ENCODE measurements around the gene MXI1. TPM values are rescaled to one million over a fixed set of nuclear protein-coding genes. Genes with fewer than 3 reads are reported as not detected.
A peak's percentile ranks its signal among the peaks of the same experiment; 100 is the strongest.

The MXI1 gene
- total RNA-seq, 1 donor from 2014 or later: 17.2 TPM

DNA sequence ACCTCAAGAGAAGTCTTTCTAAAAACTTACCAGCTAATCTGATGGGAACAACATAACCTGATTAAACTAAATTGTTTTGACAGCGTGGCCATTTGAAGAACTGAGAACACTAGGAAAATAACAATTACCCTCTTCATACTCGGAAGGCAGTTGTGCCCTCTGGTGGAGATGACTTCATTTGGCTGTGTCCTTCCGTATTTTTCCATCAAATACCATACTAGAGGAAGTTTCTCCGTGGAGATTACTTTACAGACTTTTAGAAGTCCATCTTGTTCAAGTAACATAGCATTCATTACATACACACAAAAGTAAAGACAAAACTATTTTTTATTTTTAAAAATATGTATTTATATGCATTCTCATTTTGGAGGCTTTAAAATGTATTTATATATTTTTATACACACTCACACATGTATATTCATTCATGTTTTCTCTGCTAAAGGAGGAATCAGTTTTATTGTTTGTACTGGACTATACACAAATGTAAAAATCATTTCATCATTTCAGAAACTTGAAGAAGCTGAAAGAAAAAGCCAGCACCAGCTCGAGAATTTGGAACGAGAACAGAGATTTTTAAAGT, 72.1 kb downstream of the MXI1 start:
- Histone ChIP-seq H3K4me1 (ENCODE audit: control insufficient read depth in 3 of 3, insufficient read depth in 3 of 3, low read length in 3 of 3) (peaks cover 0 to 17% (median 0%) of the 10 kb centered on the region in 3 donors), H3K4me3 (ENCODE audit: low read length in 3 of 3) (no peak overlapping the region), H3K36me3 (ENCODE audit: control insufficient read depth in 3 of 3, insufficient read depth in 3 of 3, low read length in 3 of 3) (peaks cover 0 to under 1% (median under 1%) of the 10 kb centered on the region in 3 donors), H3K9me3 (ENCODE audit: control insufficient read depth in 3 of 3, low read length in 3 of 3) (no peaks in the 10 kb centered on the region), H3K27me3 (ENCODE audit: control insufficient read depth in 3 of 3, insufficient read depth in 3 of 3, low read length in 3 of 3) (no peaks in the 10 kb centered on the region), H3K27ac (ENCODE audit: low read depth, low read length) (no peak overlapping the region), H3K9ac (ENCODE audit: low read depth in 1 of 3, low read length in 3 of 3) (peak overlapping the region in 1 of 3 donors; percentile 26)

GRCh38 chr10:110284262-110284661, 76.9 kb downstream of the MXI1 start:
- peaks cover 0 to 1% (median 0%) of the 10 kb centered on the region in 3 donors for H3K4me1 ChIP-seq (ENCODE audit: control insufficient read depth in 3 of 3, insufficient read depth in 3 of 3, low read length in 3 of 3)
- no peak overlapping the region for H3K9ac ChIP-seq (ENCODE audit: low read depth in 1 of 3, low read length in 3 of 3)
- H3K9me3 ChIP-seq (ENCODE audit: control insufficient read depth in 3 of 3, low read length in 3 of 3): no peaks in the 10 kb centered on the region
- H3K27ac ChIP-seq (ENCODE audit: low read depth, low read length): no peak overlapping the region
- H3K36me3 ChIP-seq (ENCODE audit: control insufficient read depth in 3 of 3, insufficient read depth in 3 of 3, low read length in 3 of 3): peaks cover 8 to 23% (median 16%) of the 10 kb centered on the region in 3 donors
- no peaks in the 10 kb centered on the region for H3K27me3 ChIP-seq (ENCODE audit: control insufficient read depth in 3 of 3, insufficient read depth in 3 of 3, low read length in 3 of 3)
- no peak overlapping the region for H3K4me3 ChIP-seq (ENCODE audit: low read length in 3 of 3)

DNA sequence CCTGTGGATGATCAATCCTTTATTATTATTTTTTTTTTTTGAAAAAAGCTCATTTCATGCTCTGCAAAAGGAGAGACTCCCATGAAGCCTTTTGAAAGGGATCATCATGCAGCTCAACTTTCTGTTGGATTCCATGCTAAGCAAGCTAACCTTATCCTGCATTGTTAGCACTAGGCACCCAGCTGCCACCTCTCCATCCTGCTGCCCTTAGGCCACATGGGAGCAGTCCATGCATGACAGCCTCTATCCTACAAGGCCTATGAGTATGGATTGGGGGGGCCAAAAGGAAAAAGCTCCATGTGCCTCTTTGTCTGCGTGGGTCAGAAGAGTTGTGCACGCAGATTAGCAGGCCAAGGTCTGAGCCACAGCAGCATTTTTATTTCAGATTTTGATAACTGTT, 78.1 kb downstream of the MXI1 start:
- Histone ChIP-seq H3K4me1 (ENCODE audit: control insufficient read depth in 3 of 3, insufficient read depth in 3 of 3, low read length in 3 of 3) (no peaks in the 10 kb centered on the region), H3K36me3 (ENCODE audit: control insufficient read depth in 3 of 3, insufficient read depth in 3 of 3, low read length in 3 of 3) (peaks cover 8 to 26% (median 16%) of the 10 kb centered on the region in 3 donors), H3K27me3 (ENCODE audit: control insufficient read depth in 3 of 3, insufficient read depth in 3 of 3, low read length in 3 of 3) (no peaks in the 10 kb centered on the region)

DNA sequence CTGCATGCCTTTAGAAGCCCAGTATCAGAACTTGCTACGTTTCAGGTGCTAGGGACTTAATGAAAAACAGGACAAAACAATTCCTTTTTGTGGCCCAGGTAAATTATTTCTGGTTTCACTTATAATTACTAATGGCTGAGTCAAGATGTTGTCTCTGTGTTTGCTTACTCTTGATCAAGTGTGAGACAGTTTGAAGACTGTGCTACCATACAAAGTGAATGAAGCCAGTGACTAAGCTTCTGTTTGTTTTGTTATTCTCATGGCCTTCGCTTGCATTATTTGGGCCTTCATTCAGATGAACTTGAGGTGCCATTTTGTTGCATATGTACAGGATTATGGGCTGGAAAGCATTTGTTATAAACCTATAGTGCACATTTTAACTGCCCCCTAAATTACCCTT, 79.4 kb downstream of the MXI1 start:
- H3K9ac ChIP-seq (ENCODE audit: low read depth in 1 of 3, low read length in 3 of 3): no peak overlapping the region
- H3K36me3 ChIP-seq (ENCODE audit: control insufficient read depth in 3 of 3, insufficient read depth in 3 of 3, low read length in 3 of 3): peaks cover 8 to 36% (median 16%) of the 10 kb centered on the region in 3 donors
- no peaks in the 10 kb centered on the region for H3K9me3 ChIP-seq (ENCODE audit: control insufficient read depth in 3 of 3, low read length in 3 of 3)
- no peak overlapping the region for H3K4me3 ChIP-seq (ENCODE audit: low read length in 3 of 3)
- no peak overlapping the region for H3K27ac ChIP-seq (ENCODE audit: low read depth, low read length)
- no peaks in the 10 kb centered on the region for H3K4me1 ChIP-seq (ENCODE audit: control insufficient read depth in 3 of 3, insufficient read depth in 3 of 3, low read length in 3 of 3)
- H3K27me3 ChIP-seq (ENCODE audit: control insufficient read depth in 3 of 3, insufficient read depth in 3 of 3, low read length in 3 of 3): no peaks in the 10 kb centered on the region

More for the DNA sequence above, 78.1 kb downstream of the MXI1 start:
- Histone ChIP-seq H3K27ac (ENCODE audit: low read depth, low read length) (no peak overlapping the region), H3K4me3 (ENCODE audit: low read length in 3 of 3) (no peak overlapping the region), H3K9me3 (ENCODE audit: control insufficient read depth in 3 of 3, low read length in 3 of 3) (no peaks in the 10 kb centered on the region), H3K9ac (ENCODE audit: low read depth in 1 of 3, low read length in 3 of 3) (no peak overlapping the region)

DNA sequence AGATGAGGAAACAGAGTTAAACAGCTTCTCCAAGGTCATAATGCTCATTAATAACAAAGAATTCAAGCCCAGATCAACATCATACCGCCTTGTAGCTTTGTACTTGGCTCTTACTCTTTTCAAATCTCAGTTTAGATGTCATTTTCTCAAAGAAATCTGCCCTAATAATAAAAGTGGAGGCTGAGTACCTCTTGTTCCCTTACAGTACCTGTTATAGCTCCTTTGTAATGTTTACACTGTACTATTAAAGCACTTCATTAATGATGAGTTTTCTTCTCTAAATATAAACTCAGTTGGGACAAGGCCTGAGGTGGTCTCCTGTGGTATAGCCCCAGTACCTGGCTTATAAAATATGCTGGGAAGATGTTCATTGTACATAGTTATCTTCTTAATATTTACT, 89.6 kb downstream of the MXI1 start:
- H3K27me3 ChIP-seq (ENCODE audit: control insufficient read depth in 3 of 3, insufficient read depth in 3 of 3, low read length in 3 of 3): no peaks in the 10 kb centered on the region
- H3K4me3 ChIP-seq (ENCODE audit: low read length in 3 of 3): no peak overlapping the region
- no peaks in the 10 kb centered on the region for H3K9me3 ChIP-seq (ENCODE audit: control insufficient read depth in 3 of 3, low read length in 3 of 3)
- H3K9ac ChIP-seq (ENCODE audit: low read depth in 1 of 3, low read length in 3 of 3): no peak overlapping the region
- H3K27ac ChIP-seq (ENCODE audit: low read depth, low read length): no peak overlapping the region
- peaks cover 8 to 28% (median 12%) of the 10 kb centered on the region in 3 donors for H3K4me1 ChIP-seq (ENCODE audit: control insufficient read depth in 3 of 3, insufficient read depth in 3 of 3, low read length in 3 of 3)
- H3K36me3 ChIP-seq (ENCODE audit: control insufficient read depth in 3 of 3, insufficient read depth in 3 of 3, low read length in 3 of 3): peaks cover 22 to 55% (median 48%) of the 10 kb centered on the region in 3 donors

DNA sequence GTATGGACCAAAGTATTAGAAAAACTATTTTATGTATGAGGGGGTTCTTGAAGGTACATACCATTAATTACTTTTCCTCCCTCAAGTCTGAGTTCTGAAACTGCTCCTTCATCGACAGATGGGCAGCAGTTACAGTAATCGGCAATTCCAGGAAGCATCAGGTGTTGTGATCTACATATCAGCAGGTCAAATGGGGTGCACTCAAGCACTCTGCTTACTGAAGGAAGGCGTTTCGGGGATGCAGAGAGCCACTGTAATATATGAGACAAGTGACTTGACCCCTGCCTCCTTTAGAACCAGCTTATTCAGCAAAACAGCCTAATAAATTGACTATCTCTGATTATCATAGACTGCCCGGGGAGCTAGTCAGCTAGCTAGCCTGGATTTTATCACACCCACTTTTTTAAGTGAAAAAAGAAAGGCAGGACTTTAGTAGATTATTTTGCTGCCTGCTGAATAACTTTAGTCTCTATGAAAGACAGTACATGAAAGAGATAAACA, 93.1 kb downstream of the MXI1 start:
- no peak overlapping the region for H3K9ac ChIP-seq (ENCODE audit: low read depth in 1 of 3, low read length in 3 of 3)
- peaks cover 20 to 43% (median 37%) of the 10 kb centered on the region in 3 donors for H3K36me3 ChIP-seq (ENCODE audit: control insufficient read depth in 3 of 3, insufficient read depth in 3 of 3, low read length in 3 of 3)

GRCh38 chr10:110303681-110304080, 96.3 kb downstream of the MXI1 start:
- Histone ChIP-seq H3K36me3 (ENCODE audit: control insufficient read depth in 3 of 3, insufficient read depth in 3 of 3, low read length in 3 of 3) (peaks cover 7 to 22% (median 20%) of the 10 kb centered on the region in 3 donors), H3K4me3 (ENCODE audit: low read length in 3 of 3) (peak overlapping the region; percentile 78 to 95 (median 79)), H3K9me3 (ENCODE audit: control insufficient read depth in 3 of 3, low read length in 3 of 3) (no peaks in the 10 kb centered on the region), H3K27me3 (ENCODE audit: control insufficient read depth in 3 of 3, insufficient read depth in 3 of 3, low read length in 3 of 3) (no peaks in the 10 kb centered on the region), H3K4me1 (ENCODE audit: control insufficient read depth in 3 of 3, insufficient read depth in 3 of 3, low read length in 3 of 3) (peaks cover 16 to 35% (median 21%) of the 10 kb centered on the region in 3 donors), H3K27ac (ENCODE audit: low read depth, low read length) (peak overlapping the region; percentile 87), H3K9ac (ENCODE audit: low read depth in 1 of 3, low read length in 3 of 3) (peak overlapping the region; percentile 87 to 94 (median 92))

More for the DNA sequence above, 93.1 kb downstream of the MXI1 start:
- no peak overlapping the region for H3K27ac ChIP-seq (ENCODE audit: low read depth, low read length)
- H3K9me3 ChIP-seq (ENCODE audit: control insufficient read depth in 3 of 3, low read length in 3 of 3): no peaks in the 10 kb centered on the region
- H3K4me1 ChIP-seq (ENCODE audit: control insufficient read depth in 3 of 3, insufficient read depth in 3 of 3, low read length in 3 of 3): peaks cover 16 to 40% (median 18%) of the 10 kb centered on the region in 3 donors
- H3K4me3 ChIP-seq (ENCODE audit: low read length in 3 of 3): no peak overlapping the region
- H3K27me3 ChIP-seq (ENCODE audit: control insufficient read depth in 3 of 3, insufficient read depth in 3 of 3, low read length in 3 of 3): no peaks in the 10 kb centered on the region

- peak overlapping the region; percentile 87 to 94 (median 92) for H3K9ac ChIP-seq (ENCODE audit: low read depth in 1 of 3, low read length in 3 of 3)
- no peaks in the 10 kb centered on the region for H3K9me3 ChIP-seq (ENCODE audit: control insufficient read depth in 3 of 3, low read length in 3 of 3)
- peak overlapping the region; percentile 78 to 95 (median 79) for H3K4me3 ChIP-seq (ENCODE audit: low read length in 3 of 3)
- H3K27ac ChIP-seq (ENCODE audit: low read depth, low read length): peak overlapping the region; percentile 87
- no peaks in the 10 kb centered on the region for H3K27me3 ChIP-seq (ENCODE audit: control insufficient read depth in 3 of 3, insufficient read depth in 3 of 3, low read length in 3 of 3)
- peaks cover 7 to 21% (median 13%) of the 10 kb centered on the region in 3 donors for H3K36me3 ChIP-seq (ENCODE audit: control insufficient read depth in 3 of 3, insufficient read depth in 3 of 3, low read length in 3 of 3)
- H3K4me1 ChIP-seq (ENCODE audit: control insufficient read depth in 3 of 3, insufficient read depth in 3 of 3, low read length in 3 of 3): peaks cover 16 to 35% (median 21%) of the 10 kb centered on the region in 3 donors
These were observed 97.0 kb downstream of the MXI1 start for GRCh38 chr10:110304394-110304779.

DNA sequence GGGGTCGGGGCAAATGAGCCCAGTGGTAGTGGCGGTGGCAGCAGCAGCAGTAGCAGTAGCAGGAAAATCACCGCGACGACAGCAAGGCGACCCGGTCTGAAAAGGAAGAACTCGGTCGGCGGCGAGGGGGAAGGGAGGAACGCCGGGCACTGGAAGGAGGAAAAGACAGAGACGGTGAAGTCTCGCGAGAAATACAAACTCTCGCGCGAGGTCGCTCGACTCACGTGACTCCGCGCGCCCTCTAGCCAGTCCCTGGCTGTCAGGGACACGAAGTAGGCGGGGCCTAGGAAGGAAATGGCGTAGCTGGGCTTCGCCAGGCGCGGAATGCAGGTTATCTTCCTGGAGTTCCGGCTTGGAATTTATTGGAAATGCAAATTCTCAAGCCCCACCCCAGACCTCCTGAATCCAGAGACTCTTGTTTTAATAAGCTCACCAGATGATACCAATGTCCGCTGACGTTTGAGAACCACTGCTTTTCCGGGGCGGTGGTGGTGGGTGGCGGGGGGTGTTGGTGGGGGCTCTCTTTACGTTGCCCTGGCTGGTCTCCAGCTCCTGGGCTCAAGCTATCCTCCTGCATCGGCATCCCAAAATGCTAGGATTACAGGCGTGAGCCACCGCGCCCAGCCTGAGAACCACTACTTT, 97.5 kb downstream of the MXI1 start, which contains the start of gene SMNDC1:
SMNDC1 (minus strand) TSS at position 141 of the 642 bp plus-strand sequence. CDS start 1,333 bp downstream, outside the sequence.
- Histone ChIP-seq H3K9me3 (ENCODE audit: control insufficient read depth in 3 of 3, low read length in 3 of 3) (no peaks in the 10 kb centered on the region), H3K27me3 (ENCODE audit: control insufficient read depth in 3 of 3, insufficient read depth in 3 of 3, low read length in 3 of 3) (no peaks in the 10 kb centered on the region), H3K27ac (ENCODE audit: low read depth, low read length) (peak within 1 kb of the TSS; percentile 87), H3K9ac (ENCODE audit: low read depth in 1 of 3, low read length in 3 of 3) (peak within 1 kb of the TSS; percentile 87 to 94 (median 92)), H3K36me3 (ENCODE audit: control insufficient read depth in 3 of 3, insufficient read depth in 3 of 3, low read length in 3 of 3) (peaks cover 7 to 19% (median 12%) of the 10 kb centered on the region in 3 donors), H3K4me3 (ENCODE audit: low read length in 3 of 3) (peak within 1 kb of the TSS; percentile 78 to 95 (median 79)), H3K4me1 (ENCODE audit: control insufficient read depth in 3 of 3, insufficient read depth in 3 of 3, low read length in 3 of 3) (peaks cover 16 to 35% (median 21%) of the 10 kb centered on the region in 3 donors)

Data from skeletal muscle tissue (tissue), 4 donors.